ENCODE data around the gene REV1. TPM values are rescaled to one million over a fixed set of nuclear protein-coding genes. Genes with fewer than 3 reads are reported as not detected.
"Not testable (repeated sequence)": the region's sequence is repeated elsewhere in the genome, so short reads cannot be mapped to it uniquely, and the experiment has no call there.

The REV1 gene
- total RNA-seq, 1 donor from 2014 or later, result 36.0 TPM

- DNase-seq (ENCODE audit: low spot score), result no peak
Observed at GRCh38 chr2:99365661-99366060, 124.2 kb downstream of the REV1 start.

DNA sequence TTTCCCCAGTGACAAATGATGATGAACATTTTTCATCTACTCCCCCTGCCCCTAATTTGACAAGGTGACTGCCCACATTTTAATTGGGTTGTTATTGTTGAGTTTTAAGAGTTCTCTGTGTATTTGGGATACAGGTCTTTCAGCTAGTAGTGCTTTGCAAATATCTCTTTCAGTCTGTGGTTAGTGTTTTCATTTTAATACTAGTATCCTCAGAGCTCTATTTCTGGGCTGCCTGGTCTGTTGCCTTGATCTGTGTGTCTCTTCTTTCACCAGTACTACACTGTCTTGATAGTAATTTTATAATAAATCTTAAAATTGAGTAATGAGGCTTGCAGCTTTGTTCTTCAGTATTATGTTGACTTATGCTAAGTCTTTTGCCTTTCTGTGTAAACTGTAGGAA, 133.0 kb downstream of the REV1 start:
- no peak for DNase-seq (ENCODE audit: low spot score)

- DNase-seq (ENCODE audit: low spot score), result not testable (repeated sequence)
Observed at GRCh38 chr2:99354825-99355224, 135.0 kb downstream of the REV1 start.

DNA sequence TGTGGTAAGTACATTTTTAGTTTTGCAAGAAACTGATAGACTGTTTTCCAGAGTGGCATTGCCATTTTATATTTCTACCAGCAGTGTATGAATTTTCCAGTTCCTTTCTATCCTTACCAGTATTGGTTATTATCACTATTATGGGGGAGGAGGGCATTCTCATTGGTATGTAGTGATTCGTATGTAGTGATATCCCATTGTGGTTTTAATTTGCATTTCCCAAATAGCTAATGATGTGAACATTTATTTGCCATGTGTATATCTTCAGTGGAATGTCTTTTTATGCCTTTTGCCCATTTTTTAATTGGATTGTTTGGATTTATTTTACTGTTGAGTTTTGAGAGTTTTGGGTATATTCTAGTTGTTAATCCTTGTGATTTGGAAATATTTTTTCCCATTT, 135.7 kb downstream of the REV1 start:
- DNase-seq (ENCODE audit: low spot score), result no peak

Other genes with a start within 250 kb of the REV1 start
- not detected for gene LYG2, start 234.4 kb downstream of the REV1 start, total RNA-seq
- gene LYG1, start 188.8 kb downstream of the REV1 start, total RNA-seq, result 1.1 TPM
- gene TXNDC9, start 153.7 kb downstream of the REV1 start, total RNA-seq, result 25.1 TPM
- gene EIF5B, start 152.6 kb downstream of the REV1 start, total RNA-seq, result 46.1 TPM